ENCODE results near the gene CEP295NL.

Gene CEP295NL

DNA sequence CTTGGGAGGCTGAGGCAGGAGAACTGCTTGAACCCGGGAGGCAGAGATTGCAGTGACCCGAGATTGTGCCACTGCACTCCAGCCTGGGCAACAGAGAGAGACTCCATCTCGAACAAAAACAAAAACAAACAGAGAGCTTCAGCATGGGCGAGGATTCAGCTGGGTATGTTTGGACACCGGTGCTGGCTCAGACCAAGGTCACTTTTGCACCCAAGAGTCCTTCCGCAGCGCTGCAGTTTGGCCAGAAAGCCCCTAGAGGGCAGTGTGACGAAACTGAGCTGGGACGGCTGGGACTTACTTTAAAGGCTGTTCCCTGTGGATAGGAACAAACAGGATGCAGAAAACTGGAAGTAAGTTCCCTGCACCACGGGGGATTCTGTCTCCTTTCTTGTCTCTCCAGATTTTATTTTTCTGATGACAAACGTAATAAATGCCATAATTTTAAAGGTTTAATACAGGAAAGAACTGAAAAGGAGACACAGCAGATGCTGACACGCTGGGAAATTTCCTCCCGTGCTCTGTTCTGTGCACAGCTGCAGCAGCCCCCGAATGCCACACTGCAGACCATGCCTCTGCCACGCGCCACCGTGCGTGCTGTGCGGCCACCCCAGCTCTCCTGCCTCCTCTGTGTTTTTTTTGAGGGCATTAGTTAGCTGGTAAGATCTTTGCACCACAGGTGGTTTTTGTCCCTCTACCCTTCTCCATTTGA is 37.2 kb downstream of the CEP295NL start:
- peak; percentile 47 for DNase-seq (ENCODE audit: low read depth, low spot score)

DNA sequence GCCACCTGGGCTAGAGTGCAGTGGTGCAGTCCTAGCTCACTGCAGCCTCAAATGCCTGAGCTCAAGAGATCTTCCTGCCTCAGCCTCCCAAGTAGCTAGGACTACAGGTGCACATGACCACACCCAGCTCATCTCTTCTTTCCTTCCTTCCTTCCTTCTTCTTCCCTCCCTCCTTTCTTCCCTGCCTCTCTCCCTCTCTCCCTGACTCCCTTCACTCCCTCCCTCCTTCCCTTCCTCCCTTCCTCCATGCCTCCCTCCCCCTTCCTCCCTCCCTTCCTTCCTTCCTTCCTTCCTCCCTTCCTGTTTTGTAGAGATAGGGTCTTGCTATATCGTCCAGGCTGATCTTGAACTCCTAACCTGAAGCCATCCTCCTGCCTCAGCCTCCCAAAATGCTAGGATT is 38.9 kb downstream of the CEP295NL start:
- no peak for DNase-seq (ENCODE audit: low read depth, low spot score)

DNA sequence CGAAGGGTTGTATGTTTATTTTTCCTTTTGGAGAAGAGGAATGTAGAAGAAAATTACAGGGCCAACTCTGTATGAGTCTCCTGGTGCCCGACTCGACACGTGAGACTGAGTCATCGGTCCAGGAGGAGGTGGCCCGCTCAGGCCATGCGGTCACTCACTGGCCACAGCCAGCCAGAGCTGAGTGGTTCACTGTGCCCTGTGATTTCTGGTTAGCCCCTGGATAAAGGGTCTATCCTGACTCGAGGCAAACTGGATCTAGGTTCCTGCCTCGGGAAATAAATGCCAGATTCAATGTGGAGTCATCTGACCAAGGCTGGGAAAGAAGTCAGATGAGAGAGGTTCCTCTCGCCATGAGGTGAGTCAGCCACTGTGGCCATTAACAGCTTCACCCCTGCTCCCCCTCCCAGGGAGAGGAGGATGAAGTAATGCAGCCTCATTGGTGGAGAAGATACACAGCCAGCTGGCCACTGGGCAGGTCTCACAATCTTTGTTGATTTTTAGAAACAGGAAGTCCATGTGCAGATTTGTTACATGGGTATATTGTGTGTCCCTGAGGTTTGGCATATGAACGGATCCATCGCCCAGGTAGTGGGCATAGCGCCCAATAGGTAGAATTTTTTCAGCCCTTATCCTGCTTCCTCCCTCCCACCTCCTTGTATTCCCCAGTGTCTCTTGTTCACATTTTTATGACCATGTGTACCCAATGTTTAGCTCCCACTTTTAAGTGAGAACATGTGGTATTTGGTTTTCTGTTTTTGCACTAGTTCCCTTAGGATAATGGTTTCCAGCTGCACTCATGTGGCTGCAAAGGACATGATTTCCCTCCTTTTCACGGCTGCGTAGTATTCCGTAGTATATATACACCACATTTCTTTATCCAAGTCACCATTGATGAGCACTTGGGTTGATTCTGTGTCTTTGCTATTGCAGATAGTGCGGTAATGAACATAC is 40.7 kb downstream of the CEP295NL start:
- DNase-seq (ENCODE audit: low read depth, low spot score): no peak

DNA sequence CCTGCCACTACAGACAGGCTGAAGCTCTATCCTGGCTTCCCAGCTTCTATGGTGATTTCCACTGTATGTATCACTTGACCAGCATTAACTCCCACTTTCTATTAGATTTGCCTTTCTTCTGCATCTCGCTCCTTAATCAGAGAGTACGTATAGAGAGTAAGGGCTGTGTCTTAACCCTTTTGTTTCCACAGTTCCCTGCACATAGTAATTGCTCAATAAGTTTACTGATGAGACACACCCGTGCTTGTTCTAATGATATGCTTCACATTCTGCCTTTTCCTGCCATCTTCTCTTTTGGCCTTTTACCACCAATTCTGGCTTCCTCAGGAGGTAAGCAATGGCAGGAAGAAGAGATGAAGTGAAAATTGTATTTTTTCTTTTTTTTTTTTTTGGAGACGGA is 41.8 kb downstream of the CEP295NL start:
- DNase-seq (ENCODE audit: low read depth, low spot score): no peak

GRCh38 chr17:78859051-78859450 is 44.0 kb downstream of the CEP295NL start:
- DNase-seq (ENCODE audit: low read depth, low spot score): no peak

GRCh38 chr17:78857266-78857665 is 45.7 kb downstream of the CEP295NL start:
- no peak for DNase-seq (ENCODE audit: low read depth, low spot score)

- no peak for DNase-seq (ENCODE audit: low read depth, low spot score)
Measured at GRCh38 chr17:78855561-78856165, 47.3 kb downstream of the CEP295NL start.

DNA sequence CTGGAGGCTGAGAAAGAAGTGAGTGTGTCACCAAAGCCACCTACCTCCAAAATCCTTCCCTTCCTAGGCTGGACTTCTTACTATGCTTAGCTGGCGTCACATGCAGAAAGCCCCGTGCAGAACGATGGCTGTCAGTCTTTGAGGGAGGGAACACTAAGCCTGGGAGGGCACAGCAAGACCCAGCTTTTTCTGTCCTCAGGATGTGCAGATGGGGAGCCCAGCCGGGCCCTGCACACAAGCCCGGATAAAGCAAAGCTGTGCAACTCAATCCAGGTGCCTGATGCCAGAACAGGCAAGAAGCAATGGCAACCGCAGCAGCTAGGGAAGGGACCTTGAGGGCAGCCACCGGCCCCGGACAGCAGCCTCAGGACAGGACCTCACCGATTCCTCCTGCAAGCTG is 48.5 kb downstream of the CEP295NL start:
- no peak for DNase-seq (ENCODE audit: low read depth, low spot score)

GRCh38 chr17:78853926-78854394 is 49.0 kb downstream of the CEP295NL start:
- DNase-seq (ENCODE audit: low read depth, low spot score): no peak

DNA sequence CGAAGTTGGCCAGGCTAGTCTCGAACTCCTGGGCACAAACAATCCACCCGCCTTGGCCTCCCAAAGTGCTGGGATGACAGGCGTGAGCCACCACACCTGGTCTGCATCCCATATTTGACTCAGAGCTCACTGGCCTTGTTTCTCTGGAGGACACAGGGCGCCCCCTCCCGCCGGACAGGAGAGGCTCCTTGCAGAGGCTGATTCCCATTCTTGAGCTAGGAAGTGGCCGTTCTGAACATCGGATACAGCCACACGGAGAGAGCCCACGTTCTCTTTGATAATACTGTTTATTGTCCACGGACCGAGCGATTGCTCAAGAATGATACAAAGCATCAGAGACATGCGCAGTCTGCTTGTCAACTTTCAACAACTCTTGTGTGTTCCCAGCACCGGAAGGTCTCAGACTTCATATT is 50.3 kb downstream of the CEP295NL start:
- no peak for DNase-seq (ENCODE audit: low read depth, low spot score)

GRCh38 chr17:78849026-78849425 is 54.0 kb downstream of the CEP295NL start:
- DNase-seq (ENCODE audit: low read depth, low spot score): no peak

DNA sequence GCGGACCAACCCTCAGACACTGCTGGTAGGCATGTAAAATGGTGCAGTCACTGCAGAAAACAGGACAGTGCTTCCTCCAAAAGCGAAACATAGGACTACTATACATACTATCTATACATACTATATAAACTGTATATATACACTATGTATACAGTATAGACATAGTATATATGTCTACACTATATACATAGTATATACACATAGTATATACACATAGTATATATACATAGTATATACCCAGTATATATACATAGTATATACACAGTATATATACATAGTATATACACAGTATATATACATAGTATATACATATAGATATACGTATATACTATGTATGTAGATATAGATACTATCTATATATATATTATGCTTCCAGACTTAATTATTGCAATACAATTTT is 55.9 kb downstream of the CEP295NL start:
- DNase-seq (ENCODE audit: low read depth, low spot score): no peak

- DNase-seq (ENCODE audit: low read depth, low spot score): no peak
Measured at GRCh38 chr17:78844301-78845005, 58.5 kb downstream of the CEP295NL start.

- DNase-seq (ENCODE audit: low read depth, low spot score): peak; percentile 13
Measured at GRCh38 chr17:78842881-78843565, 60.0 kb downstream of the CEP295NL start.

DNA sequence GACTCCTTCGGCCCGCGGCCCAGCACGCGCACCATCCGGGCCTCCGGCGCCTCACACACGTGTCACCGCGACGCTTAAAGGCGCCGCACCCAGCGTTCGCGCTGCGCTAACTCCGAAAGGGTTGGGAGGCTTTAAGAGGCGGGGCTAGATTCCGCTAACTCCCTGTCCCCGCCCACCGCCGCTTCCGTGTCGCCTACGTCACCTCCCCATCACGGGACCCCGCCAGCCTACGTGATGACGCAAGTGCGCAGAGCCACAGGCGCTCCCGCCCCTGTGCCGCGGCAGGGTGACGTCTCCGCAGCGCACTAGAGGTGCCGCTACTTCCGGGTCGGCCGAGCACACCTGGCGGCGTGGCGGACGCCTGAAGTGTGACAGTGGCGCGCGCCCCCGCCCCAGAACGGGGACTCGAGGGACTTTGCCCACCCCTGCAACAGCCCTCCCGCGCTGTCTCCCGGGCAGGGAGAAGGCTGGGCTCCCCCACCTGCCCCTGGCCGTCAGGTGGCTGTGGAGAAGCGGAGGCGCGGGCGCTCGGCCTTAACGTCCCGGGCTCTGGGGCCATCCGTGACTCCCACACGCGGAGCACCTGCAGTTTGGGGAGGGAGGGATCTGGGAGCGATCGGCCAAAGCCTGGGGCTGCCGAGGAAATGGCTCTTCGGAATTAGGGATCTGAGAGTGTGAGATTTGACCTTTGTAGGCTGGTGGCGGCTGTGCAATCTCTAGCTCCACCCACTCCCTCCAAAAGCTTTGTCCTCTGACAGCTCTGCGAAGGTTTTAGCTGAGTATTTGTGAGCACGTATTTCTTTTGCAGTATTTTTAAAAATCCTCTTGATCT is 62.0 kb downstream of the CEP295NL start, which contains the start of gene USP36:
Gene USP36 (minus strand): TSS at position 35 of the 832 bp plus-strand sequence. CDS start 4,451 bp downstream, outside the sequence.
- DNase-seq (ENCODE audit: low read depth, low spot score): peak; percentile 99

All from activated CD4-positive, CD25-positive, alpha-beta regulatory T cell treated with anti-CD3 and anti-CD28 coated beads, Interleukin-2, amount 50 U/mL, for 16 hours (primary cell).